PFSK-1 (cell line): Measurements from ENCODE around the gene KIF5C.

ENCODE experiments used
- FOXP2 ChIP-seq: optimal IDR thresholded peaks from 2 replicates; pipeline ENCODE3; 2011; ENCODE audit warnings: borderline replicate concordance, control low read depth, inconsistent platforms; ENCODE audit not compliant: insufficient read depth; ENCODE audit errors: extremely low read length, extremely low read depth
- POLR2AphosphoS5 ChIP-seq: IDR thresholded peaks from 2 replicates; pipeline ENCODE4 v1.6.1; 2012; ENCODE audit warnings: low read depth, mild to moderate bottlenecking, control low read depth, low read length, moderate library complexity
- REST ChIP-seq, 2 experiments: IDR thresholded peaks; 2 replicates each; pipeline versions ENCODE4 v1.6.1 to v1.8.0; 2011 to 2012; ENCODE audit warnings: low read depth in 2 of 2, low read length in 2 of 2, control low read depth in 1 of 2, inconsistent platforms in 1 of 2, mild to moderate bottlenecking in 1 of 2, moderate library complexity in 1 of 2; ENCODE audit not compliant: insufficient read depth in 1 of 2
- SIN3A ChIP-seq: IDR thresholded peaks from 2 replicates; pipeline ENCODE4 v1.6.1; 2012; ENCODE audit warnings: mild to moderate bottlenecking, low read length, moderate library complexity, borderline replicate concordance; ENCODE audit not compliant: insufficient read depth
- TAF1 ChIP-seq: IDR thresholded peaks from 2 replicates; pipeline ENCODE4 v1.6.1; 2012; ENCODE audit warnings: low read length, control low read depth, borderline replicate concordance; ENCODE audit not compliant: insufficient read depth

KIF5C gene

GRCh38 chr2:148865512-148865911 is 9.5 kb upstream of the KIF5C start:
- TF ChIP-seq SIN3A (no peak), FOXP2 (no peak), REST (IDR thresholded peaks at IDR 0.05; ENCODE audit: insufficient read depth in 1 of 2, low read depth in 2 of 2, low read length in 2 of 2) (no peak), POLR2AphosphoS5 (no peak), TAF1 (no peak)

- TF ChIP-seq POLR2AphosphoS5 (no peak), TAF1 (no peak), SIN3A (no peak), REST (IDR thresholded peaks at IDR 0.05; ENCODE audit: insufficient read depth in 1 of 2, low read depth in 2 of 2, low read length in 2 of 2) (no peak), FOXP2 (no peak)
These were observed 8.9 kb upstream of the KIF5C start for GRCh38 chr2:148866091-148866490.

- TF ChIP-seq SIN3A (no peak), REST (IDR thresholded peaks at IDR 0.05; ENCODE audit: insufficient read depth in 1 of 2, low read depth in 2 of 2, low read length in 2 of 2) (no peak), POLR2AphosphoS5 (no peak), TAF1 (no peak), FOXP2 (no peak)
These were observed 7.8 kb upstream of the KIF5C start for GRCh38 chr2:148867079-148867769.

- no peak for TF ChIP-seq TAF1
- no peak for TF ChIP-seq SIN3A
- no peak for TF ChIP-seq REST (IDR thresholded peaks at IDR 0.05; ENCODE audit: insufficient read depth in 1 of 2, low read depth in 2 of 2, low read length in 2 of 2)
- TF ChIP-seq POLR2AphosphoS5 = no peak
- TF ChIP-seq FOXP2 = no peak
These were observed 492 bp downstream of the KIF5C start for GRCh38 chr2:148875387-148876051.

GRCh38 chr2:148876202-148876594 is 1.2 kb downstream of the KIF5C start:
- no peak for TF ChIP-seq POLR2AphosphoS5
